WTC11 (cell line): ENCODE measurements around the gene BAIAP2. TPM values are rescaled to one million over a fixed set of nuclear protein-coding genes. Genes with fewer than 3 reads are reported as not detected.

Experiments used
- ATAC-seq: fragments of 200-7000 bp; cut with Tn5 transposase; 2 replicates; pipeline ENCODE4 v1.10.0; 2021; ENCODE audit warnings: mild to moderate bottlenecking, moderate library complexity
- CTCF ChIA-PET: fragments of 300-600 bp; sonication (Branson Sonifier 250); formaldehyde crosslinking; loops from one replicate; lab custom pipeline; 2021; ENCODE audit warnings: antibody characterized with exemption; lab: Charles Lee
- POLR2A ChIA-PET: fragments of 350-600 bp; sonication (Branson Sonifier 250); formaldehyde crosslinking; loops from one replicate; lab custom pipeline; 2021; ENCODE audit warnings: antibody characterized with exemption; lab: Charles Lee
- DNase-seq: peaks from one replicate; pipeline ENCODE4 v3.0.0; 2021; ENCODE audit warnings: low spot score
- H3K27ac Mint-ChIP-seq: 2 replicates; pipeline ENCODE4 v1.8.0; 2021; ENCODE audit warnings: mixed read lengths
- H3K27me3 Mint-ChIP-seq: 2 replicates; pipeline ENCODE4 v1.8.0; 2021; ENCODE audit warnings: low read depth, mild to moderate bottlenecking, moderate library complexity, mixed read lengths
- H3K36me3 Mint-ChIP-seq: 2 replicates; pipeline ENCODE4 v1.8.0; 2021; ENCODE audit warnings: mixed read lengths
- H3K4me1 Mint-ChIP-seq: 2 replicates; pipeline ENCODE4 v1.8.0; 2022; ENCODE audit warnings: mixed read lengths
- H3K4me3 Mint-ChIP-seq: 2 replicates; pipeline ENCODE4 v1.8.0; 2021; ENCODE audit warnings: mild to moderate bottlenecking, moderate library complexity, mixed read lengths
- H3K9me3 Mint-ChIP-seq: 2 replicates; pipeline ENCODE4 v1.8.0; 2021; ENCODE audit warnings: mixed read lengths
- ESRRA ChIP-seq: sonication (generic); formaldehyde crosslinking; IDR thresholded peaks from 2 replicates; pipeline ENCODE4 v1.8.1; 2022; ENCODE audit warnings: mild to moderate bottlenecking, missing genetic modification reagents, borderline replicate concordance
- FOXJ3 ChIP-seq: sonication (generic); formaldehyde crosslinking; IDR thresholded peaks from 2 replicates; pipeline ENCODE4 v1.9.0; 2021; ENCODE audit warnings: missing genetic modification reagents, mild to moderate bottlenecking, borderline replicate concordance
- IRF2 ChIP-seq: sonication (generic); formaldehyde crosslinking; IDR thresholded peaks from 2 replicates; pipeline ENCODE4 v1.8.0; 2022; ENCODE audit warnings: low read depth, missing genetic modification reagents, borderline replicate concordance
- NFATC4 ChIP-seq: fragments of 250-450 bp; sonication (Bioruptor Pico); IDR thresholded peaks from 2 replicates; pipeline ENCODE4 v1.9.0; 2021; ENCODE audit warnings: mild to moderate bottlenecking
- NR3C1 ChIP-seq: sonication (generic); formaldehyde crosslinking; conservative IDR thresholded peaks from 2 replicates; pipeline ENCODE4 v1.8.1; 2023; ENCODE audit warnings: low read depth, mild to moderate bottlenecking, missing genetic modification reagents
- PRRX2 ChIP-seq: fragments of 250-450 bp; sonication (Bioruptor Pico); IDR thresholded peaks from 2 replicates; pipeline ENCODE4 v1.8.0; 2021; ENCODE audit warnings: mild to moderate bottlenecking
- RORB ChIP-seq: fragments of 250-450 bp; sonication (Bioruptor Pico); IDR thresholded peaks from 2 replicates; pipeline ENCODE4 v1.9.0; 2021; ENCODE audit warnings: mild to moderate bottlenecking
- SMAD4 ChIP-seq: sonication (generic); formaldehyde crosslinking; IDR thresholded peaks from 2 replicates; pipeline ENCODE4 v1.8.0; 2022; ENCODE audit warnings: mild to moderate bottlenecking, missing genetic modification reagents
- SOX15 ChIP-seq: fragments of 250-450 bp; sonication (Bioruptor Pico); IDR thresholded peaks from 2 replicates; pipeline ENCODE4 v1.9.0; 2021; ENCODE audit warnings: mild to moderate bottlenecking
- STAT6 ChIP-seq: sonication (generic); formaldehyde crosslinking; conservative IDR thresholded peaks from 2 replicates; pipeline ENCODE4 v1.8.1; 2023; ENCODE audit warnings: mild to moderate bottlenecking, low read depth, missing genetic modification reagents, moderate library complexity
- TEAD1 ChIP-seq: sonication (generic); formaldehyde crosslinking; IDR thresholded peaks from 2 replicates; pipeline ENCODE4 v1.8.0; 2022; ENCODE audit warnings: mild to moderate bottlenecking, missing genetic modification reagents
- USF1 ChIP-seq: sonication (generic); formaldehyde crosslinking; IDR thresholded peaks from 2 replicates; pipeline ENCODE4 v1.8.0; 2022; ENCODE audit warnings: mild to moderate bottlenecking, missing genetic modification reagents
- ZNF219 ChIP-seq: sonication (generic); formaldehyde crosslinking; IDR thresholded peaks from 2 replicates; pipeline ENCODE4 v1.8.0; 2023; ENCODE audit warnings: missing genetic modification reagents, mild to moderate bottlenecking, borderline replicate concordance
- ZNF263 ChIP-seq: sonication (generic); formaldehyde crosslinking; IDR thresholded peaks from 2 replicates; pipeline ENCODE4 v1.8.1; 2022; ENCODE audit warnings: low read depth, mild to moderate bottlenecking, moderate library complexity, missing genetic modification reagents
- ZNF281 ChIP-seq: sonication (generic); formaldehyde crosslinking; IDR thresholded peaks from 2 replicates; pipeline ENCODE4 v1.8.0; 2023; ENCODE audit warnings: mild to moderate bottlenecking, missing genetic modification reagents
- ZNF512 ChIP-seq: sonication (generic); formaldehyde crosslinking; IDR thresholded peaks from 2 replicates; pipeline ENCODE4 v1.8.1; 2022; ENCODE audit warnings: missing genetic modification reagents, borderline replicate concordance
- ZNF671 ChIP-seq: fragments of 250-450 bp; sonication (Bioruptor Pico); IDR thresholded peaks from 2 replicates; pipeline ENCODE4 v1.8.0; 2021; ENCODE audit warnings: mild to moderate bottlenecking
- total RNA-seq: library from RNA; stranded (reverse); gene quantifications from 3 replicates; pipeline ENCODE4 v1.2.3, GENCODE V29; 2021
- TF ChIP-seq, protein P1 (sequence below): fragments of 250-450 bp; sonication (Bioruptor Pico); conservative IDR thresholded peaks from 2 replicates; pipeline ENCODE4 v1.9.0; 2021; ENCODE audit warnings: mild to moderate bottlenecking
- TF ChIP-seq, protein P2 (sequence below): sonication (generic); formaldehyde crosslinking; IDR thresholded peaks from 2 replicates; pipeline ENCODE4 v1.8.1; 2022; ENCODE audit warnings: low read depth, missing genetic modification reagents, borderline replicate concordance

The BAIAP2 gene
- total RNA-seq, 1 experiment from 2014 or later = 20.7 TPM

GRCh38 chr17:81128774-81129173 lies 93.8 kb downstream of the BAIAP2 start:
- POLR2A ChIA-PET = no interaction called here
- Mint-ChIP-seq H3K27ac (no peak overlapping the region), H3K4me3 (no peak overlapping the region), H3K27me3 (no peaks in the 10 kb centered on the region), H3K36me3 (no peaks in the 10 kb centered on the region), H3K9me3 (no peaks in the 10 kb centered on the region), H3K4me1 (no peaks in the 10 kb centered on the region)
- CTCF ChIA-PET = interaction anchor here (0.6 to 1.9 kb wide), 7 partner anchors 8 to 357 kb away, joined by 3 to 8 read pairs (median 4); no protein-coding TSS in a partner anchor
- no peak for DNase-seq
- no peak for ATAC-seq
- TF ChIP-seq SOX15 = no peak
- TF ChIP-seq, protein P1, sequence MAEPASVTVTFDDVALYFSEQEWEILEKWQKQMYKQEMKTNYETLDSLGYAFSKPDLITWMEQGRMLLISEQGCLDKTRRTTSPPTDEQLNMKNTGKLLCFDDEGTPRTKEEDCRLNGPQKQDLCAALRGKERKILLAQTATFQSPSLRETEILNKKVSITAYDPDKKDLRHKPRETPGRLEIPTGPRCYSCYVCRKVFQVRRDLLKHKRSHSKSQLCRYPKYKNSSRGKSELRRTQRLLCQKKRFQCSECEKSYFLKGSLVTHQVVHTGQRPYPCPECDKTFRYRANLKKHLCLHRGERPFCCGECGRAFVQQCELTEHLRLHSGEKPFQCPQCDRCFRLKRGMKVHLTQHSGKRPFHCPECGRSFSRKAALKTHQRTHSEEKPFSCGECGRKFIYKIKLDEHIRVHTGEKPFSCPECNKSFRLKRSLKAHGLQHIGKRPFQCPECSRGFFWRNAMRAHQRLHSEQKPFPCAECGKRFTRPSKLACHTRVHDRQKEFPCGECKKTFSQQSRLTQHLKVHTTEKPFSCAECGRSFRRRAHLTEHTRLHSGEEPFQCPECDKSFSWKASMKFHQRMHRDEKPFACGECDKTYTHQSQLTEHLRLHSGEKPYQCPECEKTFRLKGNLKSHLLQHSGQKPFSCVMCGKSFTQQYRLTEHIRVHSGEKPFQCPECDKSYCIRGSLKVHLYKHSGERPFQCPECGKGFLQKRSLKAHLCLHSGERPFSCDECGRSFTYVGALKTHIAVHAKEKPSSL (CRISPR knock-in tag) = no peak
- TF ChIP-seq PRRX2 (CRISPR knock-in tag) = no peak
- no peak for TF ChIP-seq ESRRA (CRISPR knock-in tag)
- no peak for TF ChIP-seq ZNF512 (CRISPR knock-in tag)
- TF ChIP-seq RORB (CRISPR knock-in tag) = no peak
- no peak for TF ChIP-seq FOXJ3 (CRISPR knock-in tag)
- no peak for TF ChIP-seq ZNF281
- no peak for TF ChIP-seq NFATC4 (CRISPR knock-in tag)

DNA sequence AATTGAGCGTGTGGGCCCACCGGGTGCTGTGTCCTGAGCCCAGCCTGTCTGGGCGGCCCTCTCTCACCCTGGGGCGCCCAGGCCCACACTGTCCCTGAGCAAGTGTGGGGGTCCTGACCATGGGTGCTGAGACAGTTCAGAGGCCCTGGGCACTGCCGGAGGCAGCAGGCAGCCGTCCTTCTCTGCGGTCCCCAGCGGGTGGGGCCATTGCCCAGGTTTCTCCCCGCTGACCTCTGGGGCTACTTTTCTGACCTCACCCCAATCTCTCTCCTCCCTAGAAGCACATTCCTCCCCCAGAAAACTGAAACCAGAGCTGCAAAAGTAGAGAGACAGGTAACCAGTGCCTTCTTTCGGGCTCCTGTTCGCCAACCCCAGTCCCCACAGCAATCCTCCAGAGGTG lies 94.3 kb downstream of the BAIAP2 start:
- peak; percentile 20 for ATAC-seq
- DNase-seq = peak; percentile 52
- no peaks in the 10 kb centered on the region for H3K9me3 Mint-ChIP-seq
- ChIA-PET CTCF (interaction anchor here (0.6 to 2.0 kb wide), 14 partner anchors 9 to 126 kb away, joined by 3 to 9 read pairs (median 4); partner anchors contain the start of genes CEP131, NDUFAF8 and TEPSIN), POLR2A (no interaction called here)
- H3K27ac Mint-ChIP-seq = no peak overlapping the region; the same call in 1 of the 2 replicates
- H3K4me3 Mint-ChIP-seq = no peak overlapping the region
- no peaks in the 10 kb centered on the region for H3K27me3 Mint-ChIP-seq
- H3K36me3 Mint-ChIP-seq = no peaks in the 10 kb centered on the region
- no peaks in the 10 kb centered on the region for H3K4me1 Mint-ChIP-seq
- TF ChIP-seq ZNF219 (CRISPR knock-in tag) (no peak), SMAD4 (no peak), ZNF263 (CRISPR knock-in tag) (no peak), NR3C1 (no peak), TEAD1 (CRISPR knock-in tag) (no peak), USF1 (CRISPR knock-in tag) (no peak), STAT6 (CRISPR knock-in tag) (no peak), IRF2 (CRISPR knock-in tag) (no peak), ZNF671 (no peak)
- TF ChIP-seq, protein P2, sequence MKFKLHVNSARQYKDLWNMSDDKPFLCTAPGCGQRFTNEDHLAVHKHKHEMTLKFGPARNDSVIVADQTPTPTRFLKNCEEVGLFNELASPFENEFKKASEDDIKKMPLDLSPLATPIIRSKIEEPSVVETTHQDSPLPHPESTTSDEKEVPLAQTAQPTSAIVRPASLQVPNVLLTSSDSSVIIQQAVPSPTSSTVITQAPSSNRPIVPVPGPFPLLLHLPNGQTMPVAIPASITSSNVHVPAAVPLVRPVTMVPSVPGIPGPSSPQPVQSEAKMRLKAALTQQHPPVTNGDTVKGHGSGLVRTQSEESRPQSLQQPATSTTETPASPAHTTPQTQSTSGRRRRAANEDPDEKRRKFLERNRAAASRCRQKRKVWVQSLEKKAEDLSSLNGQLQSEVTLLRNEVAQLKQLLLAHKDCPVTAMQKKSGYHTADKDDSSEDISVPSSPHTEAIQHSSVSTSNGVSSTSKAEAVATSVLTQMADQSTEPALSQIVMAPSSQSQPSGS (CRISPR knock-in tag) = no peak
- TF ChIP-seq, protein P1 (CRISPR knock-in tag) = no peak
